Kidney epithelial cell (primary cell): Measurements from ENCODE around the gene OMP. TPM values are rescaled to one million over a fixed set of nuclear protein-coding genes. Genes with fewer than 3 reads are reported as not detected.

ENCODE experiments used
- DNase-seq: peaks from one replicate; pipeline ENCODE4 v3.0.0-alpha.2; 2010; ENCODE audit warnings: low read depth
- H3K27me3 ChIP-seq: 2 replicates; pipeline ENCODE4 v1.6.0; 2011; ENCODE audit warnings: low read length; ENCODE audit not compliant: control insufficient read depth, insufficient read depth
- H3K36me3 ChIP-seq: 2 replicates; pipeline ENCODE4 v1.5.1; 2011; ENCODE audit warnings: low read length; ENCODE audit not compliant: control insufficient read depth, insufficient read depth
- H3K4me3 ChIP-seq: 2 replicates; pipeline ENCODE4 v1.5.1; 2011; ENCODE audit warnings: low read depth, mild to moderate bottlenecking, control low read depth, low read length
- total RNA-seq: library from RNA; depleted of rRNA; stranded (reverse); fragments of >200 nt; gene quantifications from 2 replicates; pipeline ENCODE4 v1.2.3, GENCODE V29; 2015
- TF ChIP-seq, protein P1 (sequence below): IDR thresholded peaks from 2 replicates; pipeline ENCODE4 v1.5.1; 2011; ENCODE audit warnings: mild to moderate bottlenecking, moderate library complexity, low read length, control low read depth, inconsistent platforms; ENCODE audit not compliant: insufficient read depth, poor library complexity, severe bottlenecking

The OMP gene
- total RNA-seq, 1 donor from 2014 or later, result not detected

DNA sequence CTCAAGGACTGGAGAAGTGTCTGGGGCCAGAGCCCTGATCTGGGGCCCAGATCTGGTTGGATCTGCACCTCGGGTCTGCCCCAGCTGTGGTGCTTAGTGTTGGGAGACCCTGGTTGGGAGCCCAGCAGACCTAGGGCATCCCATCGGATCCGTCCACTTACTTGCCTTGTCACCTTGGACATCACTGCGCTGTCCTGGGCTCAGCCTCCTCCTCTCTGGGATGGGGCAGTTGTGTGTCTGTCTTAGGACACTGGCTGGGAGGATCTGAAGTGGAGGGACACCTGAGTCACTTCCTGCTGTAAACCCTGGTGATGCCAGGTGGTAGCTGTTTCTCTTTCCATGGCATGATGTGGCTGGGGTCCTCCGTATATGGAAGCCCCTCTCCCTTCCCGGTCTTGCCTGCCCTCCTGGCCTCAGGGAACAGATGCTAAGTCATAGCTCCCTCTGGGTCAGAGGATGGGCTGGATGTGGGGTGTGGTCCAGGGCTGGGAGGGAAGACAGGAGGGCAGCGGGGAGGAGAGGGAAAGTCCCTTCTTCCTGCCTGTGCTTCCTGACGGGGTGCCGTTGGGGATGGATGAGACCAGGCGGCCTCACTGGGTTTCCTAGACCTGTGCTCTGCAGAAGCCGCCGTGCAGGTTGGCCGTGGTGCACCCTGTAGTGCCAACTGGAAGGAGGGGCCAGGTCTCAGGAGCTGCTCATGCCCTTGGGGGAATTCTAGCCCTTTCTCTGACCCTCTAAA, 12.1 kb upstream of the OMP start:
- no peak for DNase-seq
- TF ChIP-seq, protein P1, sequence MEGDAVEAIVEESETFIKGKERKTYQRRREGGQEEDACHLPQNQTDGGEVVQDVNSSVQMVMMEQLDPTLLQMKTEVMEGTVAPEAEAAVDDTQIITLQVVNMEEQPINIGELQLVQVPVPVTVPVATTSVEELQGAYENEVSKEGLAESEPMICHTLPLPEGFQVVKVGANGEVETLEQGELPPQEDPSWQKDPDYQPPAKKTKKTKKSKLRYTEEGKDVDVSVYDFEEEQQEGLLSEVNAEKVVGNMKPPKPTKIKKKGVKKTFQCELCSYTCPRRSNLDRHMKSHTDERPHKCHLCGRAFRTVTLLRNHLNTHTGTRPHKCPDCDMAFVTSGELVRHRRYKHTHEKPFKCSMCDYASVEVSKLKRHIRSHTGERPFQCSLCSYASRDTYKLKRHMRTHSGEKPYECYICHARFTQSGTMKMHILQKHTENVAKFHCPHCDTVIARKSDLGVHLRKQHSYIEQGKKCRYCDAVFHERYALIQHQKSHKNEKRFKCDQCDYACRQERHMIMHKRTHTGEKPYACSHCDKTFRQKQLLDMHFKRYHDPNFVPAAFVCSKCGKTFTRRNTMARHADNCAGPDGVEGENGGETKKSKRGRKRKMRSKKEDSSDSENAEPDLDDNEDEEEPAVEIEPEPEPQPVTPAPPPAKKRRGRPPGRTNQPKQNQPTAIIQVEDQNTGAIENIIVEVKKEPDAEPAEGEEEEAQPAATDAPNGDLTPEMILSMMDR, result no peak
- Histone ChIP-seq H3K36me3 (no peaks in the 10 kb centered on the region), H3K4me3 (no peak overlapping the region), H3K27me3 (no peaks in the 10 kb centered on the region)

DNA sequence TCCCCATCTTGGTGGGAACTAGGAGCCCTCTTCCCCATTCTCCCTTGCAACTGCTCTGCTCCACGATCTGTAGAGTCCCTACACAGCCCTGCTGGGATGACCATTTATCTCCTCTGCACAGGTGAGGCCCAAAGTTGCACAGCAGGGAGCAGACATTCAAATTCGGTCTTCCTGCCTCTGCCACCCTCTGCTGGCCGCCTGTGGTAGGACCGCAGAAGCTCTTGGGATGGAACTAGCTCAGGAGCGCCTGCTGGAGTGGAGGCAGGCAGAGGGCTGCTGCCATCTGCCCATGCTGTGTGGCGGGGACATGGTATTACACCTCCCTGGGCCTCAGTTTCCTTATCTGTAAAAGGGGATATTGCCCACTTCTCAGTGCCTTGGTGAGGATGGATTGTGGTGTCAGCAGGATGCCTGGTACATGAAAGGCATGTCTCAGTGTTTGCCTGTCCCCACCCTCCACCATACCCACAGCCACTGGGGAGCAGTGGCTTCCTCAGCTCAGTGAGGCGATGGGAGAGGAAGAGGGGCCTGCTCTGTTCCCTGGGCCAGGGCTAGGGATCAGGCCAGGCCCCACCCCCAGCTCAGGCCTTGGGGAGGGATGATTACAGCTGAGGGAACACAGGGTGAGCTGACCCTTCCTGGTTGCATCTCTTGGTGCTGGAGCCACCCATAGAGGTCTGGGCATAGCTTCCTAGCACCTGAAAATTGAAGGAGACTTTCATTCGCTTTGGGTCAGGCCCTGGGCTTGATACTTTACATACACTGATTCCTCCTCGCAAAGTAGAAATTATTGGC, 11.3 kb upstream of the OMP start:
- no peak for DNase-seq
- Histone ChIP-seq H3K27me3 (no peaks in the 10 kb centered on the region), H3K36me3 (no peaks in the 10 kb centered on the region), H3K4me3 (no peak overlapping the region)
- TF ChIP-seq, protein P1, result peak; percentile 96

DNA sequence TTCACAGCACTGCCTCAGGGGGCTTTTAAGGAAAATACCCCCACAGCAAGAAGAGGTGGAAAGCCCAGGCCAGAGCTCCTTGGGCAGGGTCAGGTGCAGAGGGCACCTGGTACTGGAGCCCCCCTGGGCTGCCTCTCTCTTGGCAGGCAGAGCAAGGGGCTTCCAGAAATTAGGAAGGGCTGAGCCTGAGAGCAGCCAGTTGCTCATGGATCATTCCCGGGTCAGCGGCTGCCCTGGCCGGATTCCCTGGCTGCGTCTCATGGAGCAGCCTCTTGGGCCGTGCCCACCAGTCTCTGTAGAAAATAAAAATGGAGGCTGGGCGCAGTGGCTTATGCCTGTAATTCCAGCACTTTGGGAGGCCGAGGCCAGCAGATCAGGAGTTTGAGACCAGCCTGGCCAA, 10.3 kb upstream of the OMP start:
- Histone ChIP-seq H3K4me3 (no peak overlapping the region), H3K36me3 (no peaks in the 10 kb centered on the region), H3K27me3 (no peaks in the 10 kb centered on the region)
- TF ChIP-seq, protein P1, result no peak
- no peak for DNase-seq

DNA sequence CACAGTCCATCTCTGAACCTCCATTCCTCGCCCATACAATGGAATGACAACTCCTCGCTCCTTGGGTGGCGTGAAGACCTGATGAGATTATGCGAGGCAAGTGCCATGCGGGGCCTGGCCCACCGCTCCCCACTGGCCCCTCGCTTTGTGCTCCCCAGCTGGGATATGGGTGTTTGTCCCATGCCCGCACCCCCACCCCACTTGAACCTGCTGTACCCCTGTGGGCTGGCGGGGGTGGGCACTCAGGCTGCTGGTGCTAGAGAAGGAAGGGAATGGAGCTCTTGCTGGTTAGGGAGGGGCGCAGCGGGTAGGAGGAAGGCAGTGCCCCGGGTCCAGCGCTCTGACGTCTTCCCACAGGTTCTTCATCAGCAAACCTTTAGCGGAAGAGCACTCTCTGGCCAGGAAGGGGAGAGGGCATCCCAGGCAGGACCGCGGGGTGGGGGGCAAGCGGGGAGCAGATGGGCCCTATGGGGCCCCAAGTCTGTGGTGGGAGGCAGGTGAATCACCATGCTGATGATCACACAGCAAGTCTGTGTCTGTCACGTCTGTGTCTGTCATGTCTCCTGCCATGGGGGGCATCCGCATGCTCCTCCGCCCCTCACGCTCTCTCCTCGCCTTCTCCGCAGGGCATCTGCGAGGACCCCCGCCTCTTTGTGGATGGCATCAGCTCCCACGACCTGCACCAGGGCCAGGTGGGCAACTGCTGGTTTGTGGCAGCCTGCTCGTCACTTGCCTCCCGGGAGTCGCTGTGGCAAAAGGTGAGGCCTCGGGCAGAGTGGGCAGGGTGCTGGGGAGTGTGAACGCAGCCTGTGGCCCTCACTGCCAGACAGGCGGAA, 9.4 kb upstream of the OMP start:
- DNase-seq, result no peak

DNA sequence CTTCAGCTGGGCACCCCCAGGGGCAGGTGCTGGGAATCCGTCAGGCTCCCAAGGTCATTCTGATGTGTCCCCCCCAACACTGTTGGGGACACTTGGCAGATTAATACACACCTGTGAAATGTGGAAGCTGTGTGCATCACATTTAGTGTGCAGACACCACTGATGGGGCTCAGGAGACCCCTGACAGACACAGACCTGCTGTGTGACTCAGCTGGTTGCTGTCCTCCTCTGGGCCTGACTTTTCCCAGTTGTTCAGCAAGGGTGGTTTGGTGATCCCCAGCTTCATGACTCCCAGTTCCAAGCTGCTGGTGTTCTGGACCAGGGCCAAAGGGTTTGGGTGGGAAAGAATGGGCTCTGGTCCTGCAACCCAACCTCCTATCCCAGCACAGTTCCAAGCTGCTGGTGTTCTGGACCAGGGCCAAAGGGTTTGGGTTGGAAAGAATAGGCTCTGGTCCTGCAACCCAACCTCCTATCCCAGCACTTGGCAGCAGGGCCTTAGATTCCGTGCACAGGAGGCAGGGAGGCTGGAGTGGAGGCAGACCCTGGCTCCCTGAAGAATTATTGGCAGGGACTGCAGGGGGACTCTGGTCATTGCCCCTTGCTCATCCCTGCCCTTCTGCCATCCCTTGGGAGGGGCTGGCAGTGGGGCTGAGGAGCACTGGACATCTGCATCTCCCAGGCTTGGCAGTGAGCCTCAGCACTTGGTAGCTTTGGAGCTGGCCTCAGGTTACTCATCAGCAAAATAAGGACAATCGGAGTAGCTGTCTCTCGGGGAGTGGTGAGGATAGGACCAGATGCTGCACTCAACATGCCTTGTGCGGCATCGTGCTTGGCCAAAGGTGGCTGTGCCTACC, 8.4 kb upstream of the OMP start:
- no peak overlapping the region for H3K4me3 ChIP-seq
- TF ChIP-seq, protein P1, result no peak
- H3K36me3 ChIP-seq, result no peaks in the 10 kb centered on the region
- no peak for DNase-seq
- no peaks in the 10 kb centered on the region for H3K27me3 ChIP-seq

More for the DNA sequence above, 9.4 kb upstream of the OMP start:
- no peaks in the 10 kb centered on the region for H3K36me3 ChIP-seq
- H3K4me3 ChIP-seq, result no peak overlapping the region
- no peaks in the 10 kb centered on the region for H3K27me3 ChIP-seq
- TF ChIP-seq, protein P1, result no peak
